Keratinocyte (primary cell): ENCODE results near the gene SMAD7. TPM values are rescaled to one million over a fixed set of nuclear protein-coding genes. Genes with fewer than 3 reads are reported as not detected.

Experiments used
- DNase-seq: peaks from one replicate; pipeline ENCODE4 v3.0.0-alpha.2; 2011; ENCODE audit warnings: low read depth, missing footprints, low spot score
- FAIRE-seq: peaks from 2 replicates; lab custom pipeline; 2011; peaks lifted over from hg19 to GRCh38; lab: Jason Lieb, UNC
- H2AFZ ChIP-seq: 2 replicates; pipeline ENCODE4 v1.6.0; 2012; ENCODE audit warnings: low read length, control low read depth, inconsistent platforms; ENCODE audit not compliant: control insufficient read depth
- H3K27ac ChIP-seq: 2 replicates; pipeline ENCODE4 v1.5.1; 2011; ENCODE audit warnings: low read length; ENCODE audit not compliant: control insufficient read depth, insufficient read depth
- H3K27me3 ChIP-seq: 3 replicates; pipeline ENCODE4 v1.6.0; 2011; ENCODE audit warnings: low read length; ENCODE audit not compliant: control insufficient read depth, insufficient read depth; ENCODE audit errors: extremely low read depth
- H3K36me3 ChIP-seq, 2 experiments: 2 replicates in 1 of 2; 3 replicates in 1 of 2; pipeline ENCODE4 v1.5.1; 2011; ENCODE audit warnings: low read length in 2 of 2, mild to moderate bottlenecking in 1 of 2; ENCODE audit not compliant: control insufficient read depth in 2 of 2, insufficient read depth in 2 of 2; ENCODE audit errors: extremely low read depth in 1 of 2
- H3K4me1 ChIP-seq: 3 replicates; pipeline ENCODE4 v1.5.1; 2011; ENCODE audit warnings: low read length; ENCODE audit not compliant: control insufficient read depth, insufficient read depth; ENCODE audit errors: extremely low read depth
- H3K4me2 ChIP-seq: 3 replicates; pipeline ENCODE4 v1.6.0; 2011; ENCODE audit warnings: low read depth, low read length; ENCODE audit not compliant: control insufficient read depth, insufficient read depth; ENCODE audit errors: extremely low read depth
- H3K4me3 ChIP-seq, 3 experiments: fragments of 200-600 bp in 1 of 3; sonication (generic) in 1 of 3; 2 replicates in 2 of 3; 3 replicates in 1 of 3; pipeline ENCODE4 v1.5.1; 2011 to 2016; ENCODE audit warnings: low read length in 3 of 3, mild to moderate bottlenecking in 3 of 3, control low read depth in 2 of 3, inconsistent platforms in 1 of 3, low read depth in 1 of 3, mixed read lengths in 1 of 3, mixed run types in 1 of 3, moderate library complexity in 1 of 3; ENCODE audit not compliant: control insufficient read depth in 2 of 3, insufficient read depth in 2 of 3; ENCODE audit errors: extremely low read depth in 1 of 3
- H3K79me2 ChIP-seq: 2 replicates; pipeline ENCODE4 v1.6.0; 2012; ENCODE audit warnings: low read length; ENCODE audit not compliant: control insufficient read depth, insufficient read depth
- H3K9ac ChIP-seq: 3 replicates; pipeline ENCODE4 v1.6.0; 2011; ENCODE audit warnings: low read length; ENCODE audit not compliant: control insufficient read depth, insufficient read depth; ENCODE audit errors: extremely low read depth
- H3K9me1 ChIP-seq: 3 replicates; pipeline ENCODE4 v1.6.0; 2011; ENCODE audit warnings: low read length; ENCODE audit not compliant: control insufficient read depth, insufficient read depth; ENCODE audit errors: extremely low read depth
- H3K9me3 ChIP-seq: 2 replicates; pipeline ENCODE4 v1.5.1; 2012; ENCODE audit warnings: low read depth, low read length; ENCODE audit not compliant: control insufficient read depth
- H4K20me1 ChIP-seq: 3 replicates; pipeline ENCODE4 v1.6.0; 2011; ENCODE audit warnings: low read length; ENCODE audit not compliant: control insufficient read depth, insufficient read depth; ENCODE audit errors: extremely low read depth
- CTCF ChIP-seq, 3 experiments: IDR thresholded peaks in 1 of 3; conservative IDR thresholded peaks in 1 of 3; optimal IDR thresholded peaks in 1 of 3; 2 replicates in 2 of 3; 3 replicates in 1 of 3; pipeline versions ENCODE3 to v1.5.1; 2011; ENCODE audit warnings: low read length in 3 of 3, mild to moderate bottlenecking in 3 of 3, moderate library complexity in 2 of 3, control low read depth in 1 of 3, inconsistent platforms in 1 of 3; ENCODE audit not compliant: insufficient read depth in 2 of 3; ENCODE audit errors: extremely low read depth in 1 of 3
- EZH2 ChIP-seq: IDR thresholded peaks from one replicate; pipeline ENCODE4 v1.6.1; 2012; ENCODE audit warnings: inconsistent platforms, mild to moderate bottlenecking, low read length, moderate library complexity
- dilution Hi-C: fragments of 300-500 bp; cut with MboI; formaldehyde crosslinking; loops from one replicate; pipeline ENCODE4 v1.7.0; 2020; ENCODE audit warnings: low sequenced_read_pairs; ENCODE audit not compliant: extremely low pct_ligation_motif_present
- polyA plus RNA-seq, 5 experiments: library from polyadenylated mRNA; depleted of rRNA in 3 of 5; stranded (reverse) in 3 of 5; stranded (forward) in 1 of 5; unstranded in 1 of 5; fragments of >200 nt; gene quantifications; 1 replicate in 1 of 5; 2 replicates in 3 of 5; 3 replicates in 1 of 5; pipeline versions ENCODE4 v1.2.1 to v1.2.3, GENCODE V29; 2011 to 2012; ENCODE audit warnings: missing spikeins in 2 of 5, low read depth in 1 of 5, low replicate concordance in 1 of 5

Gene SMAD7
- polyA plus RNA-seq, 1 donor (not counting 4 experiments of a cell fraction or from before 2014, with no cell fraction given) = 9.5 TPM

- FAIRE-seq = peak; percentile 68
- DNase-seq = no peak
- dilution Hi-C loops = no loop called here
- no peak overlapping the region for H2AFZ ChIP-seq
- H3K9me3 ChIP-seq = no peaks in the 10 kb centered on the region
- peak overlapping the region; percentile 71 for H3K27ac ChIP-seq
- peak overlapping the region; percentile 53 for H3K9ac ChIP-seq
- peaks cover 9% of the 10 kb centered on the region for H3K9me1 ChIP-seq
- peak overlapping the region in 2 of 3 experiments; percentile 3 to 31 for H3K4me3 ChIP-seq
- H3K4me1 ChIP-seq = peaks cover 96% of the 10 kb centered on the region
- peaks cover 2% of the 10 kb centered on the region for H4K20me1 ChIP-seq
- peak overlapping the region; percentile 69 for H3K4me2 ChIP-seq
- H3K27me3 ChIP-seq = no peaks in the 10 kb centered on the region
- H3K36me3 ChIP-seq = peaks cover 17 to 21% of the 10 kb centered on the region in 2 experiments
- H3K79me2 ChIP-seq = peaks cover 86% of the 10 kb centered on the region
- no peak for TF ChIP-seq EZH2
- TF ChIP-seq CTCF (optimal IDR thresholded peaks at IDR 0.05 in 1 of 3, IDR thresholded peaks at IDR 0.05 in 1 of 3, conservative IDR thresholded peaks at IDR 0.05 in 1 of 3; ENCODE audit: extremely low read depth in 1 of 3, insufficient read depth in 2 of 3, low read length in 3 of 3) = no peak
Measured at GRCh38 chr18:48942086-48942485, 8.7 kb downstream of the SMAD7 start.

- Histone ChIP-seq H3K79me2 (peaks cover 85% of the 10 kb centered on the region), H3K4me3 (peak overlapping the region in 1 of 3 experiments; percentile 3), H3K9me1 (peaks cover 9% of the 10 kb centered on the region), H3K27me3 (no peaks in the 10 kb centered on the region), H3K9me3 (no peaks in the 10 kb centered on the region), H3K4me1 (peaks cover 94% of the 10 kb centered on the region), H3K27ac (peak overlapping the region; percentile 71), H3K36me3 (peaks cover 17 to 21% of the 10 kb centered on the region in 2 experiments), H3K4me2 (peak overlapping the region; percentile 69), H4K20me1 (peaks cover 2% of the 10 kb centered on the region), H2AFZ (no peak overlapping the region), H3K9ac (no peak overlapping the region)
- dilution Hi-C loops = no loop called here
- DNase-seq = no peak
- no peak for FAIRE-seq
- TF ChIP-seq EZH2 (no peak), CTCF (optimal IDR thresholded peaks at IDR 0.05 in 1 of 3, IDR thresholded peaks at IDR 0.05 in 1 of 3, conservative IDR thresholded peaks at IDR 0.05 in 1 of 3; ENCODE audit: extremely low read depth in 1 of 3, insufficient read depth in 2 of 3, low read length in 3 of 3) (no peak)
Measured at GRCh38 chr18:48941672-48942071, 9.1 kb downstream of the SMAD7 start.
